Panc1 (cell line): ENCODE data around the gene GPR61. TPM values are rescaled to one million over a fixed set of nuclear protein-coding genes. Genes with fewer than 3 reads are reported as not detected.

ENCODE experiments used
- ATAC-seq: fragments of 200-7000 bp; cut with Tn5 transposase; 2 replicates; pipeline ENCODE4 v1.9.1; 2020; ENCODE audit warnings: mild to moderate bottlenecking, moderate library complexity
- BruUV-seq: library from RNA; stranded (reverse); fragments of 400-500 nt; replicated peaks from 2 replicates; lab custom pipeline; 2021; lab: Mats Ljungman, UMichigan
- CTCF ChIA-PET: fragments of 300-600 bp; sonication (Branson Sonifier 250); formaldehyde crosslinking; loops from one replicate; lab custom pipeline; 2022; ENCODE audit warnings: antibody characterized with exemption; lab: Charles Lee
- POLR2A ChIA-PET: fragments of 300-600 bp; sonication (Branson Sonifier 250); formaldehyde crosslinking; loops from one replicate; lab custom pipeline; 2022; ENCODE audit warnings: antibody characterized with exemption; lab: Charles Lee
- DNase-seq: peaks from one replicate; pipeline ENCODE4 v3.0.0-alpha.2; 2010; ENCODE audit warnings: low read depth, low spot score
- H3K27ac ChIP-seq: 2 replicates; pipeline ENCODE4 v1.5.1; 2011; ENCODE audit warnings: mild to moderate bottlenecking, low read length, inconsistent platforms
- H3K27me3 ChIP-seq: fragments of 200-500 bp; sonication (Bioruptor generic); 2 replicates; pipeline ENCODE4 v1.6.0; 2014; ENCODE audit warnings: low read length, inconsistent platforms; ENCODE audit not compliant: control insufficient read depth, insufficient read depth
- H3K36me3 ChIP-seq: fragments of 200-500 bp; sonication (Bioruptor generic); 2 replicates; pipeline ENCODE4 v1.5.1; 2014; ENCODE audit warnings: inconsistent platforms, mild to moderate bottlenecking, low read length, moderate library complexity; ENCODE audit not compliant: control insufficient read depth, insufficient read depth
- H3K4me1 ChIP-seq: 2 replicates; pipeline ENCODE4 v1.5.1; 2011; ENCODE audit warnings: inconsistent platforms, mild to moderate bottlenecking, low read length, moderate library complexity; ENCODE audit not compliant: control insufficient read depth, insufficient read depth
- H3K4me3 ChIP-seq, 2 experiments: 2 replicates each; pipeline ENCODE4 v1.5.1; 2011 to 2012; ENCODE audit warnings: low read depth in 2 of 2, low read length in 2 of 2, mild to moderate bottlenecking in 2 of 2, inconsistent platforms in 1 of 2, moderate library complexity in 1 of 2
- H3K9me3 ChIP-seq: fragments of 200-500 bp; sonication (Bioruptor generic); 2 replicates; pipeline ENCODE4 v1.5.1; 2014; ENCODE audit warnings: low read depth, mild to moderate bottlenecking, inconsistent platforms, low read length, moderate library complexity; ENCODE audit not compliant: control insufficient read depth, insufficient read depth
- POLR2AphosphoS5 ChIP-seq: IDR thresholded peaks from 2 replicates; pipeline ENCODE4 v1.6.1; 2012; ENCODE audit warnings: mild to moderate bottlenecking, low read depth, low read length, moderate library complexity
- SIN3A ChIP-seq: IDR thresholded peaks from 2 replicates; pipeline ENCODE4 v1.6.1; 2012; ENCODE audit warnings: low read depth, mild to moderate bottlenecking, low read length, moderate library complexity, borderline replicate concordance; ENCODE audit not compliant: insufficient read depth
- TCF7L2 ChIP-seq: IDR thresholded peaks from 2 replicates; pipeline ENCODE4 v1.6.1; 2011; ENCODE audit warnings: mild to moderate bottlenecking, low read depth, low read length, inconsistent platforms
- in situ Hi-C: cut with HindIII; loops from 2 replicates; pipeline ENCODE4 v1.10.0; 2016; ENCODE audit warnings: low sequenced_read_pairs, low pct_unique_long_range_greater_than_20kb
- intact Hi-C: fragments of 100-400 bp; cut with micrococcal nuclease; formaldehyde crosslinking; loops from one replicate; pipeline ENCODE4 v1.10.0; 2022; ENCODE audit not compliant: unreplicated experiment
- total RNA-seq: library from RNA; stranded (reverse); gene quantifications from one replicate; pipeline ENCODE4 v1.2.1, GENCODE V29; 2021; ENCODE audit not compliant: unreplicated experiment
- TF ChIP-seq, protein P1 (sequence below): fragments of 450-650 bp; IDR thresholded peaks from 2 replicates; pipeline ENCODE4 v1.5.1; 2017; ENCODE audit warnings: mild to moderate bottlenecking
- TF ChIP-seq, protein P2 (sequence below), 2 experiments: IDR thresholded peaks; 2 replicates each; pipeline ENCODE4 v1.6.1; 2011 to 2012; ENCODE audit warnings: low read depth in 2 of 2, control low read depth in 1 of 2, low read length in 1 of 2, mild to moderate bottlenecking in 1 of 2, moderate library complexity in 1 of 2; ENCODE audit not compliant: insufficient read depth in 1 of 2

Gene GPR61
- total RNA-seq, 1 experiment from 2014 or later, result not detected

DNA sequence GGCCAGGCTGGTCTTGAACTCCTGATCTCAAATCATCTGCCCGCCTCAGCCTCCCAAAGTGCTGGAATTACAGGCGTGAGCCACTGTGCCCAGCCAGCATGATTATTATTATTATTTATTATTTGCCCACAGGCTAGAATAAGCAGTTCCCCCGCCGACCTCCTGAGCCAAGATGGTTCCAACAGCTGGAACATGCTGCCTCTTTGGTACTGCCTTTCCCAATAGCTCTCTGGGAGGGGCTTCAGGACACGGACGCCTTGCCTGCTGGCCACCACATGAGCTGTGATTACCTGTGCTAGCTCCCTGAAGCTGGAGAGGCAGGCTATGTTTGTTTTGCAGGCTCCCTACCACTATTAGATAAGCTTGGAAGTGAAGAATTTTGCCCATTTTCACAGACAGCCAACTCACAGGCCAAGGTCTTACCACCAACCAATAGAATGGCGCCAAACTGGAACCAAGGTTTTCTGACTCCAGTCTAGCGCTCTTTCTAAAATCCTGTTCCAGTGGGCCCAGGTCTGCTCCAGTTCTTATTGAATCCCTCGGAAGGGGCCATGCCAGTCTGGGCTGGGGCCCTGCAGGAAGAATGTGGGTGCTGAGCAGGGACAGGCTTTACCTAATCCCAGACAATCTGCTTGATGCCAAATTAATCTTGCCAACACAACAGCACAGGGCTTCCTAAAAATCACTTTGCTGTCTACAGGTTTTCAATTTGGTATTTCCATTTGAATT, 2.1 kb upstream of the GPR61 start:
- H3K4me3 ChIP-seq, result no peak overlapping the region
- in situ Hi-C loops, result no loop called here
- 0 out of 2 replicates have a peak, but pooled peaks cover under 1% of the 10 kb centered on the region for H3K4me1 ChIP-seq
- TF ChIP-seq TCF7L2 (no peak), POLR2AphosphoS5 (no peak), SIN3A (no peak)
- TF ChIP-seq, protein P1, sequence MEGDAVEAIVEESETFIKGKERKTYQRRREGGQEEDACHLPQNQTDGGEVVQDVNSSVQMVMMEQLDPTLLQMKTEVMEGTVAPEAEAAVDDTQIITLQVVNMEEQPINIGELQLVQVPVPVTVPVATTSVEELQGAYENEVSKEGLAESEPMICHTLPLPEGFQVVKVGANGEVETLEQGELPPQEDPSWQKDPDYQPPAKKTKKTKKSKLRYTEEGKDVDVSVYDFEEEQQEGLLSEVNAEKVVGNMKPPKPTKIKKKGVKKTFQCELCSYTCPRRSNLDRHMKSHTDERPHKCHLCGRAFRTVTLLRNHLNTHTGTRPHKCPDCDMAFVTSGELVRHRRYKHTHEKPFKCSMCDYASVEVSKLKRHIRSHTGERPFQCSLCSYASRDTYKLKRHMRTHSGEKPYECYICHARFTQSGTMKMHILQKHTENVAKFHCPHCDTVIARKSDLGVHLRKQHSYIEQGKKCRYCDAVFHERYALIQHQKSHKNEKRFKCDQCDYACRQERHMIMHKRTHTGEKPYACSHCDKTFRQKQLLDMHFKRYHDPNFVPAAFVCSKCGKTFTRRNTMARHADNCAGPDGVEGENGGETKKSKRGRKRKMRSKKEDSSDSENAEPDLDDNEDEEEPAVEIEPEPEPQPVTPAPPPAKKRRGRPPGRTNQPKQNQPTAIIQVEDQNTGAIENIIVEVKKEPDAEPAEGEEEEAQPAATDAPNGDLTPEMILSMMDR, result no peak
- TF ChIP-seq, protein P2, sequence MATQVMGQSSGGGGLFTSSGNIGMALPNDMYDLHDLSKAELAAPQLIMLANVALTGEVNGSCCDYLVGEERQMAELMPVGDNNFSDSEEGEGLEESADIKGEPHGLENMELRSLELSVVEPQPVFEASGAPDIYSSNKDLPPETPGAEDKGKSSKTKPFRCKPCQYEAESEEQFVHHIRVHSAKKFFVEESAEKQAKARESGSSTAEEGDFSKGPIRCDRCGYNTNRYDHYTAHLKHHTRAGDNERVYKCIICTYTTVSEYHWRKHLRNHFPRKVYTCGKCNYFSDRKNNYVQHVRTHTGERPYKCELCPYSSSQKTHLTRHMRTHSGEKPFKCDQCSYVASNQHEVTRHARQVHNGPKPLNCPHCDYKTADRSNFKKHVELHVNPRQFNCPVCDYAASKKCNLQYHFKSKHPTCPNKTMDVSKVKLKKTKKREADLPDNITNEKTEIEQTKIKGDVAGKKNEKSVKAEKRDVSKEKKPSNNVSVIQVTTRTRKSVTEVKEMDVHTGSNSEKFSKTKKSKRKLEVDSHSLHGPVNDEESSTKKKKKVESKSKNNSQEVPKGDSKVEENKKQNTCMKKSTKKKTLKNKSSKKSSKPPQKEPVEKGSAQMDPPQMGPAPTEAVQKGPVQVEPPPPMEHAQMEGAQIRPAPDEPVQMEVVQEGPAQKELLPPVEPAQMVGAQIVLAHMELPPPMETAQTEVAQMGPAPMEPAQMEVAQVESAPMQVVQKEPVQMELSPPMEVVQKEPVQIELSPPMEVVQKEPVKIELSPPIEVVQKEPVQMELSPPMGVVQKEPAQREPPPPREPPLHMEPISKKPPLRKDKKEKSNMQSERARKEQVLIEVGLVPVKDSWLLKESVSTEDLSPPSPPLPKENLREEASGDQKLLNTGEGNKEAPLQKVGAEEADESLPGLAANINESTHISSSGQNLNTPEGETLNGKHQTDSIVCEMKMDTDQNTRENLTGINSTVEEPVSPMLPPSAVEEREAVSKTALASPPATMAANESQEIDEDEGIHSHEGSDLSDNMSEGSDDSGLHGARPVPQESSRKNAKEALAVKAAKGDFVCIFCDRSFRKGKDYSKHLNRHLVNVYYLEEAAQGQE (IDR thresholded peaks at IDR 0.05; ENCODE audit: insufficient read depth in 1 of 2, low read depth in 2 of 2, low read length in 1 of 2), result no peak
- H3K36me3 ChIP-seq, result no peaks in the 10 kb centered on the region
- no peak for DNase-seq
- BruUV-seq, result no TSS peak
- H3K27me3 ChIP-seq, result no peaks in the 10 kb centered on the region
- intact Hi-C loops, result loop anchor here (10.0 kb wide), 1 partner anchor 103 kb away; no protein-coding TSS in a partner anchor
- H3K9me3 ChIP-seq, result no peaks in the 10 kb centered on the region
- POLR2A ChIA-PET, result interaction anchor here (0.6 kb wide), 1 partner anchor 42 kb away, joined by 3 read pairs; no protein-coding TSS in a partner anchor
- CTCF ChIA-PET, result no interaction called here
- no peak overlapping the region for H3K27ac ChIP-seq
- ATAC-seq, result no peak

DNA sequence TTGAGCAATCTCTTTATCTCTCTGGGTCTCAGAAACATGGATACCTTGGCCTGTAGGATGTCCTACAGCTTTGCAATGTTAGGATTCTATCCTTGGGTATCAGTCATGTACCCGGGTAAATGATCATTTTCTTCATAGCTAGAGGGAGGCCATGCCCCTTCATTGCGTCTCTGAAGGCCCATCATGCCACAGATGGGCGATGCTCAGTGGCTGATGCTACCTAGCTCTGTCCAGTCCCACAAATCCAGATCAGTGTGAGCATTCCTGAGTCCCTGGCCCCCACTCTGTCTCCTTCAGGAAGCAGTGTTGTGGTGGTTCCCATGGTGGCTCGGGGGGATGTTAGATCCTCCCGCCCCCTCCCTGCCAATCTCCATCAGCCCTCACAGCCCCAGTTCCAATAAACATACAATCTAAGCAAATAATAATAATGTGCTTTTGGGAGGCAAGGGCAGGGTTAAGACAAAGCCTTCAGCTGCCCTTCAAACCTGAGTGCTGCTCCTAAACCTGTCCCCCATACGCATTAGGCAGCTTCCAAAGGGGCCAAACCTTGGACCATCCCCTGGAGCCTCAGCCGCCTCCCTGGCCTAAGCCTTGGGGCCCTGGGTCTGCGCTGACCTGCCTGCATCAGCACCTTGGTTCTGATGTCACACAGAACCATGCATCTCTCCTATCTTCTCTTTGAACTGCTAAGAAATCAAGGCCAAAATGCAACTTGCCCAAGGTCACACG, 681 bp upstream of the GPR61 start:
- in situ Hi-C loops (no loop called here), intact Hi-C loops (loop anchor here (10.0 kb wide), 1 partner anchor 104 kb away; no protein-coding TSS in a partner anchor)
- ChIA-PET CTCF (interaction anchor here (0.7 kb wide), 1 partner anchor 359 kb away, joined by 3 read pairs; no protein-coding TSS in a partner anchor), POLR2A (no interaction called here)
- Histone ChIP-seq H3K4me3 (no peak overlapping the region), H3K9me3 (no peaks in the 10 kb centered on the region), H3K27ac (no peak overlapping the region), H3K36me3 (no peaks in the 10 kb centered on the region), H3K4me1 (no peaks in the 10 kb centered on the region), H3K27me3 (no peaks in the 10 kb centered on the region)
- no peak for TF ChIP-seq SIN3A
- TF ChIP-seq, protein P2 (IDR thresholded peaks at IDR 0.05; ENCODE audit: insufficient read depth in 1 of 2, low read depth in 2 of 2, low read length in 1 of 2), result no peak
- TF ChIP-seq POLR2AphosphoS5, result no peak
- ATAC-seq (no peak), DNase-seq (no peak)
- no TSS peak for BruUV-seq
